Measurements from ENCODE around the gene SIGLEC5.

- TF ChIP-seq SPI1 (IDR thresholded peaks at IDR 0.05; ENCODE audit: low read depth, low read length) (no peak), POLR2A (IDR thresholded peaks at IDR 0.05; ENCODE audit: low read depth, low read length) (no peak), TAF1 (IDR thresholded peaks at IDR 0.05; ENCODE audit: low read depth, low read length) (no peak), POLR2AphosphoS5 (IDR thresholded peaks at IDR 0.05; ENCODE audit: low read depth, low read length) (no peak)
Observed at GRCh38 chr19:51572908-51573307, 57.3 kb downstream of the SIGLEC5 start.
